ENCODE results near the gene CXorf65.

- no peak for TF ChIP-seq CTCF (IDR thresholded peaks at IDR 0.05)
- no peak for TF ChIP-seq EP300 (IDR thresholded peaks at IDR 0.05)
- TF ChIP-seq POLR2A (IDR thresholded peaks at IDR 0.05) = no peak
Measured at GRCh38 chrX:71095555-71095980, 11.0 kb downstream of the CXorf65 start, which contains the start of gene FOXO4.

All from upper lobe of left lung (tissue), 4 donors.